Effector memory CD8-positive, alpha-beta T cell (primary cell): Measurements from ENCODE around the gene ZDHHC4.
A peak's percentile ranks its signal among the peaks of the same experiment; 100 is the strongest.

Experiments used
- ATAC-seq: fragments of 150-1000 bp; cut with Tn5 transposase; replicated peaks from 2 replicates; pipeline ENCODE4 v1.10.0; 2021; ENCODE audit warnings: mild to moderate bottlenecking, moderate library complexity
- DNase-seq, 3 experiments: peaks; one replicate each; pipeline ENCODE4 v3.0.0; 2021
- H3K27ac Mint-ChIP-seq, 2 donors: one replicate each; pipeline ENCODE4 v1.8.0; 2022; ENCODE audit warnings: mild to moderate bottlenecking in 2 of 2, mixed read lengths in 2 of 2, moderate library complexity in 2 of 2
- H3K27me3 Mint-ChIP-seq, 2 donors: one replicate each; pipeline ENCODE4 v1.8.0; 2022; ENCODE audit warnings: mixed read lengths in 2 of 2
- H3K36me3 Mint-ChIP-seq: one replicate; pipeline ENCODE4 v1.8.0; 2022; ENCODE audit warnings: mild to moderate bottlenecking, moderate library complexity, mixed read lengths; ENCODE audit not compliant: insufficient read depth
- H3K4me1 Mint-ChIP-seq, 2 donors: one replicate each; pipeline ENCODE4 v1.8.0; 2022; ENCODE audit warnings: low read depth in 2 of 2, mixed read lengths in 2 of 2
- H3K4me3 Mint-ChIP-seq, 2 donors: one replicate each; pipeline ENCODE4 v1.8.0; 2022; ENCODE audit warnings: mild to moderate bottlenecking in 2 of 2, mixed read lengths in 2 of 2, moderate library complexity in 2 of 2
- H3K9me3 Mint-ChIP-seq, 2 donors: one replicate each; pipeline ENCODE4 v1.8.0; 2022; ENCODE audit warnings: mixed read lengths in 2 of 2

Gene ZDHHC4

DNA sequence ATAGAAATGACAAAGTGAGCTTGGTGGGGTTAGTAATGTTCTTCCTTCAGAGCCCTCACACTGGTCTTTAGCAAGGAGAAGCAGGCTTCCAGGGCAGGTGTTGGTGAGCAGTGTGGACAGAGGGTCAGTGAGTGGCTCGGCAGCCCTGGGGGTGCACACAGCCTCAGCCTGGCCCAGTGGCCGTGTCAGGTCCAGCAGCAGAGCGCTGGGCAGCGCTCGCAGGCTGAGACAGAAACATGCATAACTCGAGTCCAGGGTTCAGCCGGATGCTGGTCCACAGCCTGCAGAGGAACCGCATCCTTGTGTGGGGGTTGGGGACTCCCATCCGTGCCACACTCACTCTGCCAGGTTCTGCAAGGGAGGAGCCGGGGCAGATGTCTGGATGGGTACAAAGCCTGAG lies 27.2 kb downstream of the ZDHHC4 start:
- DNase-seq: no peak
- peaks cover 8 to 9% of the 10 kb centered on the region in 2 donors for H3K4me1 Mint-ChIP-seq
- H3K36me3 Mint-ChIP-seq: peaks cover 64% of the 10 kb centered on the region
- no peak overlapping the region for H3K4me3 Mint-ChIP-seq
- no peaks in the 10 kb centered on the region for H3K27me3 Mint-ChIP-seq
- no peak for ATAC-seq
- no peak overlapping the region for H3K27ac Mint-ChIP-seq
- H3K9me3 Mint-ChIP-seq: no peaks in the 10 kb centered on the region

DNA sequence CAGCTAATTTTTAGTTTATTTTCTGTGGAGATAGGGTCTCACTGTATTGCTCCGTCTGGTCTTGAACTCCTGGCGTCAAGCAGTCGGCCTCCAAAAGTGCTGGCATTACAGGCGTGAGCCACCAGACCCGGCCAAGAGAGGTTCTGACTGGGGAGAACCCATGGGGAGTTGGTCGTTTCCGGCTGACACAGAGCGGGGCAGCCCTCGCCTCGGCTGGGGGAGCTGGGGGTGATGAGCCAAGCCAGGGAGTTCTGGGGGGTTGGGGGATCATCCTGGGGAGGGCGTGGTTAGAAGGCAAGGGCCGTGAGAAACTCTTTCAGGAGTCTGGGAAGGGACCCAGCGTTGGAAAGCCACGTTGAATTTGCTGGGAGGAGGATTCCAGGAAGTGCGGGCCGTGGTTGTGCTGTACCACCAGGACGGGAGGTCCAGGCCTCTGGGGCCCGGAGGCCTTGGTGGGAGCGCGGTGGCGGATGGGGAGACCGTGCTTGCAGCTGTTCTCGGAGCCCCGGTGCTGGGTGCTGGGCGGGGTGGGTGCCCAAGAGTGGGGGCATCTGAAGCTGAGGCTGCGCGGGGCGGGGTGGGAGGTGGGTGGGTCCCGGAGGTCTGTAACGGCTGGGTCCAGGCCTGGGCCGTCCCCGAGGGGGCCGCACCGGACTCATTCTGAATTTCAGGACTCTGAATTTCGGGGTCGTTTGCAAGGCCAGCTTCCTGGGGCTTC lies 29.8 kb downstream of the ZDHHC4 start:
- Mint-ChIP-seq H3K4me3 (no peak overlapping the region), H3K27ac (no peak overlapping the region), H3K9me3 (no peaks in the 10 kb centered on the region), H3K36me3 (peaks cover 44% of the 10 kb centered on the region), H3K4me1 (peaks cover 6 to 8% of the 10 kb centered on the region in 2 donors), H3K27me3 (no peaks in the 10 kb centered on the region)
- DNase-seq (no peak), ATAC-seq (no peak)

DNA sequence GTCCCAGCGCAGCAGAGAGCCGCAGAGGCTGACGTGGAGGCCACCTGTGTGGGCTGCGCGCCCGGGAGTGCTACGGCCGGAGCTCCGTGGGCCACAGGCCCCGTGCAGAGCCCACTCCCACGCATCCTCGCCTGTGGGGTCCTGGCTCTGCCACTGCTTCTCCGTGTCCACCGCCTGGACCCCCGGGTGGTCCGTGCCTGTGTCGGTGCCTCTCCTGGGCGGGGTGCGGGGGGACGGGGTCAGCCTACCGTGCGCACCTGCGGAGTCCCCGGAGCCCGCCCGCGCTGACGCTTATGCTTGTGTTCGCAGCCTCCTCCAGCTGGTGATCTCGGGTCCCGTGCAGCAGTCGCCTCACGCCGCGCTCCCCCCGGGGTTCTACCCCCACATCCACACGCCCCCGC lies 30.4 kb downstream of the ZDHHC4 start:
- Mint-ChIP-seq H3K36me3 (peaks cover 38% of the 10 kb centered on the region), H3K27me3 (no peaks in the 10 kb centered on the region), H3K9me3 (no peaks in the 10 kb centered on the region), H3K27ac (no peak overlapping the region), H3K4me3 (no peak overlapping the region), H3K4me1 (peaks cover 3 to 4% of the 10 kb centered on the region in 2 donors)
- no peak for ATAC-seq
- DNase-seq: no peak

DNA sequence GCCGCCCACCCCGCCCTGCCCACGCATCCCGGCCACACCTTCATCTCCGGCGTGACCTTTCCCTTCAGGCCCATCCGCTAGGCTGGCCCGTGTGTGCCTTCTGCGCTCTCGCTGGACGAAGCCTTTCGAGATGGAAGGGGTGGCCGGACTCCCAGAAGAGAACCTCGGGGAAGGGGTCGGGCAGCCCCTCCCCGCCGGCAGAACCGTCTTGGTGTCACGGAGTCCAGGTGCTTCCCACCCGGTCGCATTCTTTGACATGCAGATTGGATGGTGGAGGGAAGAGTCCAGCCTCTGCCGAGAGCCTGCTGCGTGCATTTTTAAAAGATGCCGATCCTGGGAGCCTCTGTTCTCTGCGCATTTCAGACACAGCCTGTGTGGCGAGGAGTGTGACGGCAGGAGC lies 30.8 kb downstream of the ZDHHC4 start:
- peaks cover 4 to 6% of the 10 kb centered on the region in 2 donors for H3K4me1 Mint-ChIP-seq
- H3K9me3 Mint-ChIP-seq: no peaks in the 10 kb centered on the region
- H3K4me3 Mint-ChIP-seq: no peak overlapping the region
- no peak for ATAC-seq
- H3K27me3 Mint-ChIP-seq: no peaks in the 10 kb centered on the region
- H3K36me3 Mint-ChIP-seq: peaks cover 37% of the 10 kb centered on the region
- no peak for DNase-seq
- no peak overlapping the region for H3K27ac Mint-ChIP-seq

DNA sequence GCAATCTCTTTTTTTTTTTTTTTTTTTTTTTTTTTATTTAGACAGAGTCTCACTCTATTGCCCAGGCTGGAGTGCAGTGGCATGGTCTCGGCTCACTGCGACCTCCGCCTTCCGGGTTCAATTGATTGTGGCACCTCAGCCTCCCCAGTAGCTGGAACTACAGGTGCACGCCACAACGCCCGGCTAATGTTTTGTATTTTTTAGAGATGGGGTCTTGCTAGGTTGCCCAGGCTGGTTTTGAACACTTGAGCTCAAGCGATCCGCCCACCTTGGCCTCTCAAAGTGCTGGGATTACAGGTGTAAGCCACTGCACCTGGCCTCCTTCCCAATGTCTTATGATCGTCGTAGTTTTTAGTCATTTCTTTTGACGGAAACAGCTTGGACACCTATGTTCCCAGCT lies 31.5 kb downstream of the ZDHHC4 start:
- Mint-ChIP-seq H3K4me1 (peaks cover 4 to 6% of the 10 kb centered on the region in 2 donors), H3K27ac (no peak overlapping the region), H3K36me3 (peaks cover 37% of the 10 kb centered on the region)

DNA sequence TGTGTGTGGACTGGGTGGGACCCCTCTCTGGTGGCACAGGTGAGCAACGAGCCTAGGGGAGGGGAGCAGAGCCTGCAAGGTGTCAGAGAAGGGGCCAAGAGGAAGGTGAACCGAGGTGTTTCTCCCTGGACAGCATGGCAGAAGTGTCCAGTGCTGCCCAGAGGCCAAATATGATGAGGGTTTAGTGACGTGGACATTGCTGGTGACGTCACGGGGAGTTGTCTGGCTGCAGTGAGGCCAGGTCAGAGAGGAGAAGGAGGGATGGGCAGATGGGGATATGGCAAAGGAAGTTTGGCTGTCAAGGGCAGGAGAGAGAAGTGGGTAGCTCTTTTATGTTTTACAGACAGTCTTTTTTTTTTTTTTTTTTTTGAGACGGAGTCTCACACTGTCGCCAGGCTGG lies 35.6 kb downstream of the ZDHHC4 start:
- peaks cover 20% of the 10 kb centered on the region for H3K36me3 Mint-ChIP-seq
- H3K4me3 Mint-ChIP-seq: no peak overlapping the region
- ATAC-seq (no peak), DNase-seq (no peak)
- no peaks in the 10 kb centered on the region for H3K9me3 Mint-ChIP-seq
- peaks cover 9 to 18% of the 10 kb centered on the region in 2 donors for H3K4me1 Mint-ChIP-seq
- no peak overlapping the region for H3K27ac Mint-ChIP-seq
- H3K27me3 Mint-ChIP-seq: no peaks in the 10 kb centered on the region

More for the DNA sequence above, 31.5 kb downstream of the ZDHHC4 start:
- Mint-ChIP-seq H3K27me3 (no peaks in the 10 kb centered on the region), H3K9me3 (no peaks in the 10 kb centered on the region), H3K4me3 (no peak overlapping the region)
- DNase-seq (no peak), ATAC-seq (no peak)

DNA sequence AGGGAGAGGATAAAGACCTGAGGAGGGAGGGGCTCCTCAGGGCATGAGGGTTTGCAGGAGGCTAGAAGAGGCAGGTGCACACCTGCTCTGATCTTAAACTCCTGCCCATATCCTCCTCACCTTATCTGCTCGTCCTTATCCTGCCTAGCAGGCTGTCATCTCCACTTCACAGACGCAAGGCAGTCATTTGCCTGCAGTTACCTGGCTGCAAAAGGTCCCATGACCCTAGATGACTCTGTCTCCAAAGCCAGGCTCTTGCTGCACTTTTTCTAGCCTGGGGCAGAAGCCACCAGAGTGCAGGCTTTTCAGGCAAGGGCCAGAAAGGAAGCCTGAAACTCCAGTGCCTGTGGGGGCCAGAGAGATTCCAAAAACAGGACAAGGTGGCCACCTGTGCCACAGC lies 36.5 kb downstream of the ZDHHC4 start:
- peak overlapping the region in 1 of 2 donors; percentile 79 for H3K4me3 Mint-ChIP-seq
- H3K27ac Mint-ChIP-seq: no peak overlapping the region
- no peaks in the 10 kb centered on the region for H3K9me3 Mint-ChIP-seq
- no peak for DNase-seq
- peaks cover 9 to 25% of the 10 kb centered on the region in 2 donors for H3K4me1 Mint-ChIP-seq
- peaks cover 20% of the 10 kb centered on the region for H3K36me3 Mint-ChIP-seq
- no peaks in the 10 kb centered on the region for H3K27me3 Mint-ChIP-seq
- no peak for ATAC-seq

DNA sequence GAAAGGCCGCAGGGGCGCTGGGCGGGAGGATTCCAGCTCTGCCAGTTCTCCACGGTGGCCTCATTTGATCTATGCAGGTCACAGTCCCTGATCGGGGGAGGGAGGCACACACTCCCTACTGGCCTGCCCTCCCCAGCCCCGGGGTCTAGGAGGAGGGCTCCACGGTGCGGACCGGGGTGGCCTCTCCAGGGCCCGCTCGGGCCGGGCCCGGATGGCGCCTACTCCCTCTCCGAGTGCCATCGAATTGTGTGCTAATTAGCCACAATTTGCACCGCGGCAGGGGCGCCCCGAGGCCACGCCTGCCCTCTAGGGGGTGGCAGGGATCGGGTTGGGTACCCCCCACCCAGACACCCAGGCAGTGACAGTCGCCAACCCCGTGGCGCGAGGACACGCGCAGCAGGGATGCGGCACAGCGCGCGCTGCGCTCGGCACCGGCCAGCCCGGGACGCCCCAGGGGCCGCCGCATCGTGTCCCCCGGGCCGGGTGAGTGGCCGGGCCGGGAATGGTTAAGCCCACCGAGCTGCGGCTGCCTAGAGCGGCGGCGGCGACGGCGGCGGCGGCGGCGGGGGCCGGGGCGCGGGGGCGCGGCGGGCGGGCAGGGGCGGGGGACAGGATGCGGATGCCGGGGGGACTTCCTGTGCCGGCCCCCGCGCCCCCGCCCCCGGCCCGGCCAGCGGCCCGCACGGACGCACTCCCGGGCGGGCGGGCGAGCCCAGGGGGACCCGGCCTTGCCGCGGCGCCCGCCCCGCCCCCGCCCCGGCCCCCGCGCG lies 37.9 kb downstream of the ZDHHC4 start, which contains the start of gene ZNF853:
TSS of gene ZNF853 (plus strand) at position 658 of the 770 bp plus-strand sequence. CDS start 565 bp downstream, outside the sequence.
- peaks cover 13% of the 10 kb centered on the region for H3K36me3 Mint-ChIP-seq
- H3K4me1 Mint-ChIP-seq: peaks cover 13 to 39% of the 10 kb centered on the region in 2 donors
- H3K9me3 Mint-ChIP-seq: no peaks in the 10 kb centered on the region
- peak within 1 kb of the TSS; percentile 79 to 88 for H3K27ac Mint-ChIP-seq
- ATAC-seq (peak; percentile 68), DNase-seq (no peak)
- peak within 1 kb of the TSS; percentile 79 to 82 for H3K4me3 Mint-ChIP-seq
- H3K27me3 Mint-ChIP-seq: no peaks in the 10 kb centered on the region

DNA sequence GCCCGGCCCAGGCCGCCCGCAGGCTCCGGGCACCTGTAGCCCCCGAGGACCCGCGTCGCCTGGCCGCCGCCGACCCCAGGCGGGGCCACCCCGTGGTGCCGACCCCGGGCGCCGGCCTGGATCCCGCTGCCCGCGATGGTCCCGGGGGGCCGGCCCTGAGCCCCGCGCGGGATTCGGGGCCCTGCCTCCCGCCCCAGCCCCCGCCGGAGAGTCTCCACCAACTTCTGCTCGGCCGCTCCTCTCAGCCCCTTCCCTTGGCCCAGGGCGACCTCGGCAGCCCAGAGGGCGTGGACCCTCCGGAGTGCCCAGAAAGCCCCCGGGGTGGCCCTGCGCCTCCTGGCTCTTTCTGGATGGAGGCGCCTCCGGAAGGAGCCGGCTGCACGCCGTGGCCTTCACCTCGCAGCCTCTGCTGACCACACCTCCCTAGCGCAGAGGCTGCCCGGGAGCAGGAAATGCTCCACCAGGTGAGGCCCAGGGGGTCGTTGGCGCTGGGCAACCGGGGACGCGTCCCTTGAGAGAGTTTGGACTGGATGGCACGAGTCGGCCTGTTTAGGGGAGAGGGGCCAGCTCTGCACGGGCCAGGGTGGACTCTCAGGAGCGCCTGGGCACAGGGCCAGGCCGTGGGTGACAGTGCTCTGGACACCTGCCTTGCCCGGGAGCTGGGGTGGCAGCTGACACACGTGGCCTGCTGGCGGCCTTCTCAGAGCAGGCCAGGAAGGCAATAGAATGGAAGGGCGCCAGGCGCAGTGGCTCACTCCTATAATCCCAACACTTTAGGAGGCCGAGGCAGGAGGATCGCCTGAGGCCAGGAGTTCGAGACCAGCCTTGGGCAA lies 38.7 kb downstream of the ZDHHC4 start:
- no peaks in the 10 kb centered on the region for H3K27me3 Mint-ChIP-seq
- peaks cover 15 to 47% of the 10 kb centered on the region in 2 donors for H3K4me1 Mint-ChIP-seq
- H3K27ac Mint-ChIP-seq: peak overlapping the region in 1 of 2 donors; percentile 69
- ATAC-seq: peak; percentile 28
- H3K36me3 Mint-ChIP-seq: peaks cover 9% of the 10 kb centered on the region
- H3K9me3 Mint-ChIP-seq: no peaks in the 10 kb centered on the region
- DNase-seq: no peak
- H3K4me3 Mint-ChIP-seq: peak overlapping the region; percentile 71 to 75

DNA sequence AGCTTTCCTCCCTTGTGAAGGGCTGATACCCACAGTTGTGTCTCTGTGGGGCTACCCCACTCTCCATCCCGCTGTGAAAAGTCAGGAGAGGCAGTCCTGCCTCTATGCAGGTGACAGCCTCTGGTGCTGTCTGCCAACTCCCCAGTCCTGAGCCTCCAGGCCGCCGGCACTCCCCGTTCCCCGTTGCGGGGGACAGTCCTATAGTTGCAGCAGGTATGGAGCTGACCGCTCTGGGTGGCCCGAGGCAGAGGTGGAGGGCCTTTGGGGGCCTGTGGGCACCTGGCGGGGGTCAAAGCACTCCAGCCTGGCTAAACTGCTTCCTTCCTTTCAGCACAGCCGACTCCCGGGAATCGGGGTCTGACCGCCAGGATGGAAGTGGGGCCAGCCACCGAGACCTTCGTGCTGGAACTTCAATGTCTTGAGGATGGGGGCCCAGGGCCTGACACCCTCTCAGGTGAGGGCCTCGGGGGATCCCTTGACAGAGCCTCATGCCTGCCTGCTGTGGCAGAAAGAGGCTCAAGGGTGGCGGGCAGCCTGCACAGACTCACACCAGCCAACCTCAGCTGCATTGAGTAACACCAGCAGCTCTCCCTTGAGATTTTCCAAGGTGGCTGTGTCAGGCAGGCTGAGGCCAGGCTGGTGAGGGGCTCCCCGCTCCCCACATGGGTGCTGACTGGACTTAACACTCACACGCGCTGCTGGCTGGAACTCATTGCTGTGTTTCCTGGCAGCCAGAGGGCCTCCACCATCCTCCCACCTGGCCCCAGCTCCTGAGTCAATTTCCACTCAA lies 39.8 kb downstream of the ZDHHC4 start:
- Mint-ChIP-seq H3K9me3 (no peaks in the 10 kb centered on the region), H3K36me3 (peaks cover 19% of the 10 kb centered on the region), H3K27ac (peak overlapping the region; percentile 85 to 86), H3K27me3 (no peaks in the 10 kb centered on the region), H3K4me1 (peaks cover 24 to 56% of the 10 kb centered on the region in 2 donors), H3K4me3 (peak overlapping the region; percentile 60 to 75)
- no peak for DNase-seq
- ATAC-seq: no peak

DNA sequence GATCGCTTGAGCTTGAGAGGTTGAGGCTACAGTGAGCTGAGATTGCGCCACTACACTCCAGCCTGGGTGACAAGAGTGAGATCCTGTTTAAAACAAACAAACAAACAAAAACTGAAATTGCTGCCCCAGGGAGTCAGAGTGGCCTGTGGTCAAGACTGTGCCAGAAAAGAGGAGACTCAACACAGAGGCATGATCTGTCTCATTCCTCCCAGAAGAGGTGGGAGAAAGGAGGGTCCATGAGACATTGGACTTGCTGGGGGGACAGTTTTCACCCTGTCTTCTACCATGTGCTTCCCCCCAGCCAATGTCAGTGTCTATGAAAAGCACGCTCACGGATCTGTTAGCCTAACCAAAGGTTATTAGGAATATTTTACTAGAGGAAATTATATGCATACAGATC lies 41.4 kb downstream of the ZDHHC4 start:
- Mint-ChIP-seq H3K36me3 (peaks cover 23% of the 10 kb centered on the region), H3K27me3 (no peaks in the 10 kb centered on the region), H3K27ac (peak overlapping the region in 1 of 2 donors; percentile 44), H3K4me3 (no peak overlapping the region), H3K9me3 (no peaks in the 10 kb centered on the region), H3K4me1 (peaks cover 25 to 58% of the 10 kb centered on the region in 2 donors)
- no peak for DNase-seq
- ATAC-seq: no peak

DNA sequence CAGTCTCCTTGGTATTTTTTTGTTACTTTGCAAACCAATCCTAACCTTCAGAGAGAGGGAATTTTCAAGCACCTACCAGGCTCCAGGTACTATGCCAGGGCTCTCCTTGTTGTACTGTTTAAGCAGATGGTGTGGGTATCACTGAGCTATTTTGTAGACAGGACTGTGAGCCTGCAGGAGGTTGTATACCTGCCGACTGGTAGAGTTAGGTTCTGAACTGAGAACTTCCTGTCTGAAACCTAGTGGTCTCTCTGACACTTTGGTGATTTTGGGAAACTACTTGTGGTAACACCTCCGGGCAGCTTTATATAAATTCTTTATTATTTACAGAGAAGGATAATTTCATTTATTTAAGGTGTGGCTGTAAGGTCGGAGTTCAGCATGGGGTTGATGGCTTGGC lies 42.7 kb downstream of the ZDHHC4 start:
- peaks cover 26% of the 10 kb centered on the region for H3K36me3 Mint-ChIP-seq
- H3K4me3 Mint-ChIP-seq: peak overlapping the region; percentile 73 to 81
- DNase-seq: no peak
- no peaks in the 10 kb centered on the region for H3K9me3 Mint-ChIP-seq
- H3K4me1 Mint-ChIP-seq: peaks cover 32 to 63% of the 10 kb centered on the region in 2 donors
- ATAC-seq: peak; percentile 13
- H3K27ac Mint-ChIP-seq: peak overlapping the region; percentile 70 to 87
- no peaks in the 10 kb centered on the region for H3K27me3 Mint-ChIP-seq
